K562 (cell line): ENCODE data around the gene SPATS2. TPM values are rescaled to one million over a fixed set of nuclear protein-coding genes. Genes with fewer than 3 reads are reported as not detected.

ENCODE experiments used
- ATAC-seq: fragments of 200-7000 bp; cut with Tn5 transposase; 3 replicates; pipeline ENCODE4 v1.9.1; 2020; ENCODE audit warnings: moderate library complexity
- BruUV-seq: library from RNA; stranded (reverse); fragments of 400-500 nt; replicated peaks from 2 replicates; lab custom pipeline; 2021; lab: Mats Ljungman, UMichigan
- CTCF ChIA-PET: fragments of 300-600 bp; formaldehyde crosslinking; extraction: SDS; loops from one replicate; lab custom pipeline; 2021; ENCODE audit warnings: low intra/inter-chr PET ratio; lab: Yijun Ruan, JAX
- POLR2A ChIA-PET: fragments of 300-600, 350-650 bp; sonication (Branson Sonifier 250); formaldehyde crosslinking; extraction: SDS; loops from one replicate; lab custom pipeline; 2021; ENCODE audit warnings: antibody characterized with exemption, inconsistent platforms; lab: Yijun Ruan, JAX
- DNase-seq, 4 experiments: peaks; one replicate each; pipeline versions ENCODE4 v3.0.0 to v3.0.0-alpha.2; 2011 to 2018; ENCODE audit warnings: low spot score in 3 of 4, mixed read lengths in 3 of 4; ENCODE audit errors: extremely low read depth in 1 of 4
- FAIRE-seq: peaks from 2 replicates; lab custom pipeline; 2011; peaks lifted over from hg19 to GRCh38; lab: Jason Lieb, UNC
- H2AFZ ChIP-seq: 2 replicates; pipeline ENCODE4 v1.6.0; 2011; ENCODE audit warnings: low read depth, low read length, control low read depth, inconsistent platforms
- H3K27ac ChIP-seq: fragments of 200-600 bp; 3 replicates; pipeline ENCODE4 v1.8.0; 2011; ENCODE audit warnings: low read depth, mild to moderate bottlenecking, control low read depth, inconsistent platforms, low read length, moderate library complexity, mixed read lengths; ENCODE audit errors: extremely low read depth
- H3K27me3 ChIP-seq, 2 experiments: fragments of 300-600 bp in 1 of 2; 2 replicates in 1 of 2; 3 replicates in 1 of 2; pipeline versions ENCODE4 v1.6.0 to v1.8.0; 2011; ENCODE audit warnings: inconsistent platforms in 2 of 2, low read length in 2 of 2, mild to moderate bottlenecking in 1 of 2, mixed read lengths in 1 of 2, moderate library complexity in 1 of 2; ENCODE audit not compliant: control insufficient read depth in 2 of 2, insufficient read depth in 2 of 2
- H3K36me3 ChIP-seq: fragments of 300-600 bp; 3 replicates; pipeline ENCODE4 v1.8.0; 2011; ENCODE audit warnings: mild to moderate bottlenecking, low read length, inconsistent platforms; ENCODE audit not compliant: control insufficient read depth, insufficient read depth
- H3K4me1 ChIP-seq, 2 experiments: fragments of 200-600 bp in 1 of 2; replicated peaks in 1 of 2; 2 replicates in 1 of 2; 3 replicates in 1 of 2; pipeline versions ENCODE4 v1.5.1 to v1.8.0; 2011; ENCODE audit warnings: inconsistent platforms in 2 of 2, low read length in 2 of 2, mild to moderate bottlenecking in 1 of 2, mixed read lengths in 1 of 2, moderate library complexity in 1 of 2; ENCODE audit not compliant: control insufficient read depth in 2 of 2, insufficient read depth in 2 of 2
- H3K4me2 ChIP-seq: 2 replicates; pipeline ENCODE4 v1.6.1; 2011; ENCODE audit warnings: low read length, control low read depth, inconsistent platforms, mixed read lengths; ENCODE audit not compliant: insufficient read depth
- H3K4me3 ChIP-seq: fragments of 200-600 bp; sonication (generic), shearing (Covaris generic); 2 replicates; pipeline ENCODE4 v1.5.1; 2016; ENCODE audit warnings: control low read depth, inconsistent platforms
- H3K79me2 ChIP-seq: fragments of 200-600 bp; 3 replicates; pipeline ENCODE4 v1.8.0; 2011; ENCODE audit warnings: low read length, inconsistent platforms; ENCODE audit not compliant: control insufficient read depth, insufficient read depth
- H3K9ac ChIP-seq, 2 experiments: 2 replicates each; pipeline versions ENCODE4 v1.6.0 to v1.6.1; 2011; ENCODE audit warnings: low read depth in 2 of 2, low read length in 2 of 2, control low read depth in 1 of 2, inconsistent platforms in 1 of 2, mild to moderate bottlenecking in 1 of 2, mixed read lengths in 1 of 2; ENCODE audit not compliant: insufficient read depth in 1 of 2
- H3K9me1 ChIP-seq: one replicate; pipeline ENCODE4 v1.6.0; 2011; ENCODE audit warnings: inconsistent platforms, mild to moderate bottlenecking, low read length, moderate library complexity; ENCODE audit not compliant: control insufficient read depth, insufficient read depth
- H3K9me3 ChIP-seq: replicated peaks from 2 replicates; pipeline ENCODE4 v1.5.1; 2011; ENCODE audit warnings: low read depth, low read length, inconsistent platforms; ENCODE audit not compliant: control insufficient read depth, insufficient read depth
- H4K20me1 ChIP-seq: replicated peaks from 2 replicates; pipeline ENCODE4 v1.6.1; 2011; ENCODE audit warnings: low read length, inconsistent platforms, mixed read lengths; ENCODE audit not compliant: control insufficient read depth, insufficient read depth
- RBFOX2 ChIP-seq: fragments of 200-400 bp; formaldehyde crosslinking; IDR thresholded peaks from 2 replicates; pipeline ENCODE4 v1.6.1; 2017; ENCODE audit warnings: low read depth, mild to moderate bottlenecking, low read length, moderate library complexity
- ZNF124 ChIP-seq: sonication (generic); formaldehyde crosslinking; IDR thresholded peaks from 2 replicates; pipeline ENCODE4 v1.8.1; 2022; ENCODE audit warnings: missing genetic modification reagents
- WGBS: fragments of 100-300 bp; shearing (Covaris generic); methylation state at CpG from one replicate; pipeline ENCODE4 v1.1.6; 2016; ENCODE audit warnings: low coverage, mixed read lengths; ENCODE audit not compliant: insufficient coverage; ENCODE audit errors: missing lambda C conversion rate; 5-methylcytosine and 5-hydroxymethylcytosine counted together
- in situ Hi-C: fragments of 300-500 bp; cut with MboI; formaldehyde crosslinking; loops from 4 replicates; pipeline ENCODE4 v1.15.0; 2018; ENCODE audit warnings: inconsistent platforms, mixed read lengths
- intact Hi-C: fragments of 100-400 bp; cut with micrococcal nuclease; formaldehyde crosslinking; loops from 2 replicates; pipeline ENCODE4 v1.14.2; 2022
- polyA plus RNA-seq, 8 experiments: library from polyadenylated mRNA; depleted of rRNA in 4 of 8; stranded (reverse) in 5 of 8; unstranded in 3 of 8; fragments of >200 nt; fragmentation: Nextera tagmentation in 2 of 8; fragmentation: Illumina TruSeq in 1 of 8; extraction: Ambion mirVana in 2 of 8; extraction: Trizol in 1 of 8; gene quantifications; 2 replicates each; pipeline versions ENCODE4 v1.2.1 to v1.2.3, GENCODE V29; 2011 to 2014; ENCODE audit warnings: inconsistent platforms in 1 of 8, missing spikeins in 1 of 8
- total RNA-seq, 7 experiments: library from RNA; depleted of rRNA in 6 of 7; stranded (reverse); fragments of >200 nt in 6 of 7; fragmentation: Illumina TruSeq in 2 of 7; extraction: Trizol in 2 of 7; gene quantifications; 2 replicates each; pipeline versions ENCODE4 v1.2.1 to v1.2.3, GENCODE V29; 2011 to 2021; ENCODE audit warnings: low replicate concordance in 1 of 7
- TF ChIP-seq, protein P1 (sequence below), 3 experiments: fragments of 200-800 bp in 1 of 3; sonication (Bioruptor generic) in 1 of 3; sonication (generic) in 1 of 3; formaldehyde crosslinking in 1 of 3; IDR thresholded peaks; 2 replicates each; pipeline versions ENCODE4 v1.6.1 to v1.8.0; 2016 to 2022; ENCODE audit warnings: mild to moderate bottlenecking in 2 of 3, missing compliant biosample characterization in 2 of 3, missing genetic modification characterization in 2 of 3, missing genetic modification reagents in 1 of 3

Gene SPATS2
- total and polyA plus RNA-seq, 9 of the 15 experiments (the other 6 are each of a cell fraction or from before 2014, with no cell fraction given) = 5.4 to 48.2 (median 17.5) TPM

DNA sequence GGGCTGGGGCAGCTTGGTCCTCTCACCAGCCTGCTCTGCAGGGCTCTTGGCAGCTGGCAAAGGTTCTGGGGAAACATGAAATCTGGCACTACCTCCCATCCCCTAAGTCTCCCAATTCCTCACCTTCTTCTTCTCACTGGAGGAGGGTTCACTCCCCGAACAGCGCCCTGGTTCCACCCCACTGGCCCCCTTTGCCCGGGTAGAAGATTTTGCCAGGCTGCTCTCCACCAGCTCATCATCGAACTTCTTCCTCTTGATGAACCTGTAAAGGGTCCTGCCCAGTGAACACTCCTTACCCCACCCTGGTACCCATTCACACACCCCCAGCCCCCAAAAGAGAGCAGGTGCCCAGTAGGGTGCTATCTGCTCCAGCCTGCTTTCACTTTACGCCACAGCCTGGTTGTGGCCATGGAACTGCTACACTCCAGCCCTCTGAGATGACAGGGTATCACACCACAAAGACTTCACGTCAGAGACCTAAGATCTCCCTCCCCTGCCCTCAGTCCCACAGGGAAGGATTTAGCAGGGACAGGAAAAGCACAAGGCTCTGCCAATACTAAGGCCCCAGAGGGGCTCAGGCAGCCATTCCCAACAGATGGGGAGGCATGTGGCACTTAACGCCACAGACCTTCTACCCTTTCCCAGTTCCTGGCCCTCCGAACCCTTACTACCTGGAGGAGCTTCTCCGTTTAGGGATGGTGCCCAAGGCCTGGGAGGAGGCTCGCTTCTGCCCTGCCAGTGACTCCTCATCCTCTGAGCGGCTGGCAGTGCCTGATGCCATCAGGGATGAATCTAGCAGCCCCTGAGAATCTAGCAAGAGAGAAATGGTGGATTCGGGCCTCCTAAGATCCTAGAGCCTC is 198.4 kb downstream of the SPATS2 start (continued):
- TF ChIP-seq, protein P1, sequence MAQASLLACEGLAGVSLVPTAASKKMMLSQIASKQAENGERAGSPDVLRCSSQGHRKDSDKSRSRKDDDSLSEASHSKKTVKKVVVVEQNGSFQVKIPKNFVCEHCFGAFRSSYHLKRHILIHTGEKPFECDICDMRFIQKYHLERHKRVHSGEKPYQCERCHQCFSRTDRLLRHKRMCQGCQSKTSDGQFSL (CRISPR knock-in tag; IDR thresholded peaks at IDR 0.05) = no peak
- TF ChIP-seq, protein P1 (tag; IDR thresholded peaks at IDR 0.05) = no peak

GRCh38 chr12:49566361-49566760 is 199.1 kb downstream of the SPATS2 start:
- Histone ChIP-seq H2AFZ (no peak overlapping the region), H3K79me2 (peaks cover 50% of the 10 kb centered on the region), H3K4me2 (peak overlapping the region; percentile 99; the same call in 1 of the 2 replicates), H3K9ac (peak overlapping the region in 1 of 2 experiments; percentile 96; a peak in 2 of 4 replicates), H3K4me3 (peak overlapping the region; percentile 81; the same call in 1 of the 2 replicates), H3K36me3 (peaks cover 55% of the 10 kb centered on the region; the same call in 2 of the 3 replicates), H4K20me1 (no peaks in the 10 kb centered on the region), H3K4me1 (peaks cover 5 to 8% of the 10 kb centered on the region in 2 experiments; a peak in 3 of 5 replicates), H3K9me1 (no peaks in the 10 kb centered on the region), H3K27ac (no peak overlapping the region), H3K27me3 (no peaks in the 10 kb centered on the region), H3K9me3 (no peaks in the 10 kb centered on the region)
- intact Hi-C loops (no loop called here), in situ Hi-C loops (no loop called here)
- ChIA-PET CTCF (no interaction called here), POLR2A (interaction anchor here (0.6 to 2.4 kb wide), 7 partner anchors 8 to 220 kb away, joined by 3 to 12 read pairs (median 4); no protein-coding TSS in a partner anchor)
- ATAC-seq (no peak), DNase-seq (no peak), FAIRE-seq (no peak)
- TF ChIP-seq RBFOX2 = peak; percentile 57
- no peak for TF ChIP-seq ZNF124 (CRISPR knock-in tag)
- BruUV-seq = no TSS peak
- WGBS = 96% methylated on average over 13 of the region's 13 CpGs
